NCI-H2081 (cell line): Measurements from ENCODE around the gene TCF15.
A peak's percentile ranks its signal among the peaks of the same experiment; 100 is the strongest.
"Not testable (repeated sequence)": the region's sequence is repeated elsewhere in the genome, so short reads cannot be mapped to it uniquely, and the experiment has no call there.

ENCODE experiments used
- DNase-seq, 2 experiments: peaks; one replicate each; lab custom pipeline; 2025; lab: John Stamatoyannopoulos, UW

TCF15 gene

DNA sequence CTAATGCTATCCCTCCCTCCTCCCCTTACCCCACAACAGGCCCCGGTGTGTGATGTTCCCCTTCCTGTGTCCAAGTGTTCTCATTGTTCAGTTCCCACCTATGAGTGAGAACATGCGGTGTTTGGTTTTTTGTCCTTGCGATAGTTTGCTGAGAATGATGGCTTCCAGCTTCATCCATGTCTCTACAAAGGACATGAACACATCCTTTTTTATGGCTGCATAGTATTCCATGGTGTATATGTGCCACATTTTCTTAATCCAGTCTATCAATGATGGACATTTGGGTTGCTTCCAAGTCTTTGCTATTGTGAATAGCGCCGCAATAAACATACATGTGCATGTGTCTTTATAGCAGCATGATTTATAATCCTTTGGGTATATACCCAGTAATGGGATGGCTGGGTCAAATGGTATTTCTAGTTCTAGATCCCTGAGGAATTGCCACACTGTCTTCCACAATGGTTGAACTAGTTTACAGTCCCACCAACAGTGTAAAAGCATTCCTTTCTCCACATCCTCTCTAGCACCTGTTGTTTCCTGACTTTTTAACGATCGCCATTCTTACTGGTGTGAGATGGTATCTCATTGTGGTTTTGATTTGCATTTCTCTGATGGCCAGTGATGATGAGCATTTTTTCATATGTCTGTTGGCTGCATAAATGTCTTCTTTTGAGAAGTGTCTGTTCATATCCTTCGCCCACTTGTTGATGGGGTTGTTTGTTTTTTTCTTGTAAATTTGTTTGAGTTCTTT, 31.0 kb downstream of the TCF15 start:
- not testable (repeated sequence) for DNase-seq

DNA sequence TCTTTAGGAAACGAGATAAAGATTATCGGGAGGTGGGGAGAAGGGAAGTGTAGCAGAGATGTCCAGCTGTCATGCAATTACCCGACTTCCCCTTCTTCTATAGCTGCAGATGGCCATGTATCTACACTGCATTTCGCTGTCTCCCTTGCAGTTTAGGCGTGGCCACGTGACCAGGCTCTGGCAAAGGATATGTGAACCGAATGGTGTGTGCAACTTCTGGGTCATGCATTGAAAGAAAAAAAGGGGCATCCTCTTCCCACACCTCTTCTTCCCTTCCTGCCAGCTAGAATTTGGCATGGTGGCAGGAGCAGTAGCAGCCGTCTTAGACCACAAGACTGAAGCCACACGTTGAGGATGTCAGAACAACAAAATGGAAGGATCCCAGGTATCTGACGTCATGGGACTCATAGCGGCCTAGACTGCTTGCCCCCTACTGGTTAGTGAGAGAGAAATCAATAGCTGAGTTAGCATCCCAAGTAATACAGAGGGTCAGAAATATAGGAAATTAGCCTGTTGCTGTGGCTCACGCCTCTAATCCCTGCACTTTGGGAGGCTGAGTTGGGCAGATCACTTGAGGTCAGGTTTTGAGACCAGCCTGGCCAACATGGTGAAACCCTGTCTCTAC, 32.8 kb downstream of the TCF15 start:
- DNase-seq: no peak

DNA sequence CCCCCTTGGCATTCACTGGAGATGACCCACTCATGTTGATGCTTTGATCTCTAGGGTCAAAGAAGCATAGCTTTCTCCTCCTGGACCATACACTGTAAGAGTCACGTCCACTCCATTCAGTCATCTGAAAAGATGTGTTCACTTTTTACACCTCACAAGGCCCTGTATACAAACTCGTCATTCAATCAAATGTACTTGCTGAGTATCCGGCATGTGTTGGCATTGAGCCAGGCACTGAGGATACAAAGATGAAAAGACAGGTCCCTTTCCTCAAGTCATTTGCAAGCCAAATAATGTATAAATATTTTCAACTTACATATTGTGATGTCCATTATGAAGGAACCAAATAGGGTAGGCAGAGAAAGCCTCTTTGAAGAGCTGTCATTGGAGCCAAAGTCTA, 34.0 kb downstream of the TCF15 start:
- DNase-seq: no peak

DNA sequence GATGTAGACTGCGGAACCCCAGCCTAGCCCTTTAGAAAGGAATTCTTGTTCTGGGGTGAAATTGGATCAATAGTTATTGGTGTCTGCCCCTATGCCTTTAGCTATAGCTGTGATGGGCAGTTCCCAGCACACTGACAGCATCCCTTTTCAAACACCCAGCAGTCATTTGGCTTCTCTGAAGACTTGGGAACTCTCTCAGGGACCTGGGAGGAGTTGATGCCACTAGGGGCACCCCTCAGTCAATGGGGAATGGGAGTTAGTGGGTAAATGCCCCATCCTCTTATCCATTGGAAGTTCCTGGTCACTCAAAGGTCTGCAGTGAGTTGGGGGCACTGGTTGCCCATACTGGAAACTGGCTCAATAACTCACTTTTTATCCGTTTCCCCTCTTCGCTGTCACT, 34.9 kb downstream of the TCF15 start:
- no peak for DNase-seq

DNA sequence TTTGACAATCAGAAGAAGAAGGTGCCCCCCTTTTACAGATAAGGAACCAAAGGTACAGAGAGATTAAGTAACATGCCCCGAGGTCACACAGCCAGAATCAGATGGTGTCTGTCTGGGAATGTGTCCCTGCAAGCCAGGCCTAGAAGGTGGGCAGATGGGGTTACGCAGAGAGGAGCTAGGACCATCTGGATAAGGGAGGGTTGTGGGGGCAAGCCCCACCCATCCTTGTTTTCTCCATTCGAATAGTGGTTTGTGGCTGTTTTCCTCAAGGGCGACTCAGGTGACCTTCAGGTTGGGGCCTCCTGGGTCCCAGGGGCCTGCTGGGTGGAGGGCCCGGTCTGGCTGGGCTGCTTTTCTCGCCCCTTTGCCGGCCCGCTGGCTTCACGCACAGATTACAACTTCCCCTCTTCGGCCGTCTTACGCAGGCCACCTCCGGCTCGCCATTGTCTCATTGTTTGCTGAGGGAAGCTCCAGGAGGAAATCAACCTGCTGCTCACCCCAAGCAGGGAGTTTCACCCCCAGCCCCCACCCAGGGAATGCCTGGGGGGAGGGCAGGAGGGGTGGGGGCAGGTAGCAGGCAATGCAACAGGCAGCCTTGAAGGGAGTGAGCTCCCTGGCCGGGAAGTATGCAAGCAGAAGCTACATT, 35.7 kb downstream of the TCF15 start:
- DNase-seq: no peak

DNA sequence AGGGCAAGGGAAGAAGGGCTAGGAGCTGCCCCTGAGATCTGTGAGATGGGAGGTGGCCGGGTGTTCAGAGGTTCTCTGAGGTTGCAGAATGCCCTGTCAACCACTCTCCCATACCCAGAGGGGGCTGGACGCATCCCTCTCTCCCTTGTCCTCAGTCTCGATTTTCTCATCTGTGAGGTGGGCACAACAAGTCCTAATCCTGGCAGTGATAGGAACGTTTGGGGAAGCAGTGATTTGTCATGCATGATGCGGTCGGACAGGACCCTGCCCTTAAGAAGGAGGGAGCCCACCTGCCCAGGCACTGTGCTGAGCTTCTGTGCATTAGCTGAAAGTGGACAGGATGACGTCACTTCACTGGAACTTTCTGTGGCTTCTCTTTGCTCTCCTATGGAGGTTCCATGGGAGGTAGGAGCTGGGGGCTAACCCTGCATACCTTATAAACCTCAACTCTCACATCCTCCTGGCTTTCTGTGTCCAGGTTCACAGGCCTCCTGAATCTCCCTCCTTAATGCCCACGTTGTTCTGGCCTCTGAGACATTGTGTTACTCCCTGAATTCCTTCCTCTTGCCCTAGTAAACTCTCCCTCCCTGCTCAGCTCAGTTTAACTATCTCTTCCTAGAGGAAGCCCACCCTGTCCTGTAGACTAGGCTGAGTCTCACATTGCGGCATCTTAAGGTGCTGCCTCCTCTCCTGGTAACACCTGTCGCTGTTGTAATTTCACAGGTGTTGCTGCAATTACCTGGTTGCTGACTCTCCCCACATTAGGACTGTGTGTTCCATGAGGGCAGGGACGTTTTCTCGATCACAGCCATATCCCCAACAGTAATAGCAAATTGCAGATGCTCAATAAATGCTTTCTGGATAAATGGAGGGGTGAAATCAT, 36.5 kb downstream of the TCF15 start:
- DNase-seq: no peak

DNA sequence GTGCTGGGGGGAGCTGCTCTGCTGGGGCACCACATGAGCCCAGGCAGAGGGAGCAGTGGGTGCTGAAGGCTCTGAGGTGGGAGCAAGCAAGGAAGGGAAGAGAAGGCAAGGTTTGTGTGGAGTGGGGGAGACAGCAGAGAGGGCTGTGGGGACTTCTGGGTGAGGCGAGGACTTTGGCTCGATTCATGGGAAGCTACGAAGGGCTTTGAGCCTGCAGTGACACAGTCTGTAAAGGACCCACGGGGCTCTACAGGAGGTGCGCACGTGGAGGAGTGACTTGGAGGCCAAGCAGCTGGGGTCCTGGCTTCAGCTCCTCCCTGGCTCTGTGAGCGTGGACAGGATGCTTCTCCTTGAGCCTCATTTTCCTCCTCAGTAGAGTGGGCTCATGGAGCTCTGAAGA, 37.4 kb downstream of the TCF15 start:
- DNase-seq: no peak

DNA sequence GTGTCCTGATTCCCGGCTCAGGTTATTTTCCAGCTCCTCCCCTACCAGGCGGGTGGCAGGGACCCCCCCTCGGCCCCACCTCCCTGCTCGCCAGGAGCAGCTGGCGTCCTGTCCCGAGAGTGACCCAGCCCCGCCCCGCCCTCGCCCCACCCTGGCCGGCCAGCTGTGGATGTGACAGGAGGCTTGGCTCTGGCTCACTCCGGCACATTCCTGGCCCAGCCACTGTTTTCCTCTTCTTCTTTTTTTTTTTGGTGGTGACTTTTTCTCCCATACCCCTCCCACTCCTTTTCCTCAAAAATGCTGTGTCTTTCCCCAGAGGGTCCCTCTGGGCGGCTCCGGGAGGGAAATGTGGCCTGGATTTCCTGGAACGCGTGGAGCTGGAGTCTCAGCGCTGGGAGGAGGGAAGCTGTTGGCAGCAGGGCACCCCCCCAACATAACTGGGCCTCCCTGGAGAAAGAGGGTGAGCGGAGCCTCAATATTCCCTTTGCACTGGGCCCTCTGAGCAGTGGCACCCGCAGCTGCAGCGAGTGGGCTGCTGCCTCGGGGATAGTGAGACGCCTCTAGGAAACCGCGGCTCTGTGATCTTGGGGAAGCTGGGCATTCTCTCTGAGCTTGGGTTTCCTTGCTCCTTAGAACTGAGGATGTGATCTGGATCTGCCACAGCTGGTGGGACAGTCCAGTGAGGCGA, 38.2 kb downstream of the TCF15 start:
- DNase-seq: no peak

DNA sequence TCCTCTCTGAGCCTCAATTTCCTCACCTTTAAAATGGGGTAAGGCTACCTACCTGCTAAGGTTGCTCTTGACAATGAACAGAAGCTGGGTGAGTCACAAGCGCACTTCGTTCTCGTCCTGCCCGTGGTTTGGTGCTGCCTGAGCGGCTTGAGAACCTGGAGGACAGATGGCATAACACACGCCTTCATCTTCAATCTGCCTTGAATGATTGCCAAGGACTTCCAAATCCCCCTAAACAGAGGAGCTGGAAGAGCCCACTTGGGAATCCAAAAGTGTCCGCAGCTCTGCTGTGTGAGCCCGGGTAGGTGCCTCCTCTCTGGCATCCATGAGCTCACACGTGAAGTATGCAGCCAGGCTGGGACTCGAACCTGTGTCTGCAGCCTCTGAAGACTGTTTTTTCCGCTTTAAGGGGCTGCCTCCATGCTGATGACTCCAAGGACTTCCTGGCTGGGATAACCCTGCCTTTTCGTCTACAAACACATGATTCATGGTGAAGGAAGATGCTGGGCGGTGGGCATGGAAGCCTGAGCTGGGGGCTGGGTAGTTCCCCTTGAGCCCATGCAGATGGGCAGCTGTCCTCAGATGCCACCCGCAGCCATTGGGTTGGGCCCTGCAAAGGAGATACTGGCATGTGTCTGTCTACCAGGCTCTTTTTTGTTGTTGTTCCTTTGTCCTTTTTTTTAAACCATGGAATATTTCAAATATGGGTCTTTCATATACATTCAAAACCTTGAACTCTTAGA, 41.3 kb downstream of the TCF15 start:
- DNase-seq: no peak

DNA sequence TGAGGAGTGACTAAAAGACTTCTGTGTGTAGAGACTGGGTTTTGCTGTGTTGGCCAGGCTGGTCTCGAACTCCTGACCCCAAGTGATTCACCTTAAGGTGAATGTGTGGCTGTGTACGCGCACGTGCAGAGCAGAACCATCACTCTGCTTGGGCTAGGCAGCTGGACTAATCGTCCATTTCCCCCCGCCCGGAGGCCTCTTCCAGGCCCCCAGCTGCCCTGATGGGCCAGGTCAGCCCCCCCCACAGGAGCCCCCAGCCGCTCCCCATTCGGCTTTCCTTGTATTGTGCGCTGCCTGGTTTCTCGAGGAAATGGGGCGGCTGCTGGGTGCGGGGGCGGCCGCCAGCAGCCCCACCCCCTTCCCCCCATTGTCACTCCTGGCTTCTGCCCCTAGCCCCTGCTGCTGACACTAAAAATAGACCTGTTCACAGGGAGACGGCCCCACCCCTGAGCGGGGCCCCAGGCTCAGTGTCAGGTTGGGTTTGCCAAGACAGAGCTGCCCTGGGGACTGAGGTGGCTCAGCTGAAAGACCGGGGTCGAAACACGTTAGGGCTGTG, 41.9 kb downstream of the TCF15 start:
- DNase-seq: no peak

DNA sequence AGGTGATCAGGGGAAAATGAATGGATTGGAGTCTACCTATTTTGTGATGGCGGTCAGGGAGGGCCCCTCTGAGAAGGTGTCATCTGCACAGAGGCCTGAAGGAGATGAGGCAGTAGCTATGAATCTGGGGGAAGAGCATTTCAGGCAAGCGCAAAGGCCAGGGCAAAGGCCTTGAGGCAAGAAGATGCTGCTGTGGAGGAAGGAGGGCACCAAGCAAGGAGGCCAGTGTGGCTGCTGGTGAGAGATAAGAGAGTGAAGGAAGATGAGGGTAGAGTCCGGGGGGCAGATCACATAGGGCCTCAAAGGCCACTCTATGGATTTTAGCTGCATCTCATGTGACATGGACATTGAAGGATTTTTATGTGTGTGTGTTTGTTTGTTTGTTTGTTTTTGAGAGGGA, 45.9 kb downstream of the TCF15 start:
- DNase-seq: no peak

DNA sequence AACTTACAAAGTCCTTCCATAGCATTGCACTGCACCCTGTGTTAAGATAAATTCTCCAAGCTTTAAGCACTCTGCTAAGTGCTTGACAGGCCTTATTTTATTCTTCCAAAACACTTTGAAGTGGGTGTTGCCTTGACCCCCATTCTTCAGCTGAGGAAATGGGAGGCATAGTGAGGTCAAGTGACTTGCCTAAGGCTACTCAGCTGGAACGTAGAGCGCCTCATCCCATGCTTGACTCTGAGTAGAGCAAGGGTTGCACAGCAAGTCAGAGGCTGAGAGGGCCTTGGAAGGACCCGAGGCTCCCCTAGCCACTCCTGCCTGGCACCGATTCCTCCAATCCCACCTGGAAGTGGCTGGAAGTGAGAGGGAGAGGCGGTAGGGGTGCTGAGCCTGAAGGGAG, 46.9 kb downstream of the TCF15 start:
- no peak for DNase-seq

DNA sequence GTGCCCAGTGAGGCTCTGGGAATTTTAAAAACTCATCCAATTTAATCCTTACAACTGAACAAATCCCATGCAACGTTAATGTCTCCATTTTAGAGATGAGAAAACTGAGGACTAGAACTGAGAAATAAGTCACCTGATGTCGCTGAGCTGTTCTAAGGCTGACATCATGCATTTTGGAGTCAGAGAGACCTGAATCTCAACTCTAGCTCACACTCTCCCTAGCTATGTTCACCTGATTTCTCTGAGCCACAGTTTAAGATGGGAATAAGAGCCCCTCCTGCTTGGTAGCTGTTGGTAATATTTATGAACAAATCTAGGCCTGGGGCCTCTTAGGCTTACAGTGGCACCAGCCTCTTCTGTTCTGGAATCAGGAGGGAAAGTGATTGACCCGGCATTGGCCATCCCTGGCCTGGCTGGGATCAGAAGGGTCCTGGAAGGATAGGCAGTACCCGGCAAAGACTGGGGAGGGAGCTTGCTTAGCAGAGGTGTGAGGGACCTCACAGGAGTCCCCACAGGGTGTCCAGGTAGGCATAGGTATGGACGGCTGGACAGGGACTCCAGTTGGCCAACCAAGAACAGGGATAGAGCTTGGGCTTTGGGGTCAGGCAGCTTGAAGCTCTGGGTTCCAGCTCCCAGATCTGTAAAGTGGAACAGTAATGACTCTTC, 47.7 kb downstream of the TCF15 start:
- DNase-seq: no peak

DNA sequence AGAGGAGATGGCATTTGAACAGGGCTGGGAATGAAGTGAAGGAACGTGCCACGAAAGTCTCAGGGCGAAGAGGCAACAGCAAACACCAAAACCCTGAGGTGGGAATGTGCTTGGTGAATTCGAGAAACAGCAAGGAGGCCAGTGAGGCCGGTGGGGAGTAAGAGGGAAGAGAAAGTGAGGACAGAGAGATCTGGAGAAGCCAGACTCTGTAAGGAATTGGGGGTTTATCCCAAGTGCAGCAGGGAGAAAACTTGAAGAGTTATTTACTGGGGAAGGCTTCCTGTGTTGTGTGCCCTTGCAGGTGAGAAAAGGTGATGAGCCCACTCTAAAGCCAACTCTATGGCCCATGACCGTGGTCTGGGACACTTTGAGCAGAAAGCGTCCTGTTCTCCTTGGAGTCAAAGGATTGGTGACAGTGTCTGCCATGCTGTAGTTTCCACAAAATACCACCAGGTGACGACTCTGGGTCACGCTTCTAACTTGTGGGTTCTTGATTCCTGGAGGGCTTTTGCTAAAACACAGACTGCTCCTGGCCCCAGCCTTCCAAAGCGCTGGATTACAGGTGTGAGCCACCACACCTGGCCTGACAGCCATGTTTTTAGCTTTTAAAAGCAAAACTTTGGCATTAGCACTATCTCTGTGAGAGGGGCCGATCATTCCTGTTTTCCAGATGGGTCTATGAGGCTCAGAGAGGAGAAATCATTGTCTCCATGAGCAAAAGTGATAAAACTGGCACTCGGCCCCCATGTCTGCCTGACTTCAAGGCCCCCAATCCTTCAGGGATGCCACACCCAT, 48.5 kb downstream of the TCF15 start:
- DNase-seq: peak; percentile 71 to 72

DNA sequence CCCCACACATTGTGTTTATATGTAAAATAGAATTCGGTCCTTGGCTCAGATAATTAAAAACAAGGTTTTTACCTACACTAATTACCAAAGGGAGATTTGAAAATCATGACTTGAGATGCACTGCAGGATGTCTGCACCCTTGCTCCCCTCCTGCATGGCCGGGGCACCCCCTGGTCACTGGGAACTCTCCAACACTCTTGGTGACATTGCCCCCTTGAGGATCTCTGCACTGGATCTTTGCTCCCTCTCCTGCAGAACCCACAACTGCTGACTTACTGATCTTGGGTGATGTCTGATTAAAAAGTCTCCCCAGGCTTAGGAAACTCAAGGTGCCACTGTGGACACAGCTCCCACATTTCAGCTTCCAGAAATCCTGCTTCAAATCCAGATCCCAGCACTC, 49.4 kb downstream of the TCF15 start:
- no peak for DNase-seq

DNA sequence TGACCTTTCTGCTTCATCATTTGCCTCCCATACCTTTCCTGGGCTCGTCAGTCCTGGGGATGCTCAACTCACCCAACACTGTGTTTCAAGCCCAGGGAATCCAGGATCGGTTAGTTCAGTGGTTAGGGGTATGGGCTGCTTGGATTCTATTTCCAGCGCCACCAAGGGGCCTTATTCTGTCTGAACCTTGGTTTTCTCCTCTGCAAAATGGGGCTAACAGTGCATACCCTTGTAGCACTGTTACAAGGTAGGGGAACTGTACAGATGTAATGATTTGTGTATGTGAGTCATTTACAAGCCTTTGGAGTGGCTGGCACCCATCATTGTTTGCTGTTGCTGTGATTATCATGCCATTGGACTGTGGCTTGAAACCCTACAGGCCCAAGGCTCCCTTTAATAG, 52.0 kb downstream of the TCF15 start:
- no peak for DNase-seq

DNA sequence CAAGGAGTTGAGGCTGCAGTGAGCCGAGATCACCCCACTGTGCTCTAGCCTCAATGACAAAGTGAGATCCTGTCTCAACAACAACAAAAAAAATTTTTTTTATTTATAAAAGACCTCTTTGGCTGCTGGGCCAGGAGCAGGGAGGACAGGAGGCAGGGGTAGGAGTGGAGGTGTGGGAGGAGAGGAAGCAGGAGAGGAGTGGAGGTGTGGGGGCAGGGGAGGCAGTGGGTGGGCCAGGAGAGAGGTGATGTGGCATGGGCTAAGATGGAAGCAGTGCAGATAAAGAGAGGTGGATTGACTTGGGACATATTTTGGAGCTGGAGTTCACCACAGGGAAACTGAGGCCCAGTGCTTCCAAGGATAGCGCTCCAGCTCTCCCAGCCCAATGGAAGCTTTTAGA, 53.1 kb downstream of the TCF15 start:
- no peak for DNase-seq

DNA sequence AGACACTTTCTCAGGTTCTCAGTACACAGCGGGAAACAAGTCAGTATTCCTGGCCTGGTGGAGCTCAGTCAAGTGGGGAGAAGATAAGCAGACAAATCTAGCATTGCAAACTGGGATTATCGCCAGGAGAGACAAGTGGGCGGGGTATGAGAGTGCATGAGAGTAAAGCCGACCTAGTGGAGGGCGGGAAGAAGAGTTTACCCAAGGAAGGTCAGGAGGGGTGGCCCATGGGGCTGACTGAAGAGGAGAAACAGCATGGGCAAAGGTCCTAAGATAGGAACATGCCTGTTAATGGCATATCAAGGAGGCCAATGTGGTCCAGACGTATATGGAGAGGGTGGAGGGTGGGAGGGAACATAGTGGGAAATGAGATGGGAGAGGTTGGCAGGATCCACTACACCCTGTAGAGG, 54.1 kb downstream of the TCF15 start:
- DNase-seq: no peak
